Neural cell (in vitro differentiated cells): ENCODE results near the gene SLC13A3. TPM values are rescaled to one million over a fixed set of nuclear protein-coding genes. Genes with fewer than 3 reads are reported as not detected.

Source experiments
- H2AFZ ChIP-seq: fragments of 200-600, 300-800 bp; sonication (generic), shearing (Covaris generic); 2 replicates; pipeline ENCODE4 v1.6.0; 2014; ENCODE audit warnings: low read depth, mild to moderate bottlenecking, antibody characterized with exemption, low read length, moderate library complexity
- H3F3A ChIP-seq: fragments of 200-600 bp; shearing (Covaris generic); 2 replicates; pipeline ENCODE4 v1.6.1; 2016; ENCODE audit warnings: mild to moderate bottlenecking, moderate library complexity, mixed read lengths, antibody characterized with exemption, low read length; ENCODE audit not compliant: insufficient read depth, poor library complexity, severe bottlenecking
- H3K27ac ChIP-seq: fragments of 200-600, 300-800 bp; sonication (generic), shearing (Covaris generic); 2 replicates; pipeline ENCODE4 v1.5.1; 2014; ENCODE audit warnings: mild to moderate bottlenecking, low read length, moderate library complexity
- H3K27me3 ChIP-seq: fragments of 300-800, 200-600 bp; sonication (generic), shearing (Covaris generic); 2 replicates; pipeline ENCODE4 v1.6.0; 2014; ENCODE audit warnings: mild to moderate bottlenecking, low read depth, low read length, moderate library complexity; ENCODE audit not compliant: insufficient read depth
- H3K36me3 ChIP-seq: fragments of 300-800, 200-600 bp; sonication (generic), shearing (Covaris generic); 2 replicates; pipeline ENCODE4 v1.5.1; 2014; ENCODE audit warnings: mild to moderate bottlenecking, antibody characterized with exemption, low read length, moderate library complexity; ENCODE audit not compliant: insufficient read depth
- H3K4me2 ChIP-seq: fragments of 300-800, 200-600 bp; sonication (generic), shearing (Covaris generic); 2 replicates; pipeline ENCODE4 v1.6.0; 2014; ENCODE audit warnings: mild to moderate bottlenecking, low read length
- H3K4me3 ChIP-seq: fragments of 300-800, 200-600 bp; sonication (generic), shearing (Covaris generic); 2 replicates; pipeline ENCODE4 v1.5.1; 2014; ENCODE audit warnings: mild to moderate bottlenecking, low read length, moderate library complexity
- H3K79me2 ChIP-seq: fragments of 200-600 bp; shearing (Covaris generic); replicated peaks from 2 replicates; pipeline ENCODE4 v1.6.0; 2014; ENCODE audit warnings: mild to moderate bottlenecking, low read length, moderate library complexity; ENCODE audit not compliant: insufficient read depth
- H3K9ac ChIP-seq: fragments of 300-800, 200-600 bp; sonication (generic), shearing (Covaris generic); 2 replicates; pipeline ENCODE4 v1.6.1; 2016; ENCODE audit warnings: mild to moderate bottlenecking, low read length, mixed read lengths
- H3K9me2 ChIP-seq: fragments of 200-600 bp; shearing (Covaris generic); 2 replicates; pipeline ENCODE4 v1.6.1; 2016; ENCODE audit warnings: mild to moderate bottlenecking, low read length, mixed read lengths; ENCODE audit not compliant: insufficient read depth
- H3K9me3 ChIP-seq: fragments of 200-600, 300-800 bp; sonication (generic), shearing (Covaris generic); 2 replicates; pipeline ENCODE4 v1.6.1; 2016; ENCODE audit warnings: mild to moderate bottlenecking, mixed run types, low read length, moderate library complexity, mixed read lengths
- H4K20me1 ChIP-seq: fragments of 200-600 bp; shearing (Covaris generic); 2 replicates; pipeline ENCODE4 v1.6.1; 2016; ENCODE audit warnings: mild to moderate bottlenecking, mixed run types; ENCODE audit not compliant: insufficient read depth
- CTCF ChIP-seq: fragments of 450-650 bp; IDR thresholded peaks from 2 replicates; pipeline ENCODE4 v1.5.1; 2014; ENCODE audit warnings: antibody characterized with exemption, mild to moderate bottlenecking, moderate library complexity; ENCODE audit not compliant: poor library complexity, severe bottlenecking
- EP300 ChIP-seq: fragments of 450-650 bp; conservative IDR thresholded peaks from 2 replicates; pipeline ENCODE4 v1.6.1; 2014; ENCODE audit warnings: antibody characterized with exemption, mild to moderate bottlenecking, moderate library complexity; ENCODE audit not compliant: poor library complexity, severe bottlenecking
- EZH2 ChIP-seq: fragments of 200-600, 300-800 bp; shearing (Covaris generic), sonication (generic); IDR thresholded peaks from 2 replicates; pipeline ENCODE4 v1.6.1; 2014; ENCODE audit warnings: antibody characterized with exemption, low read length, borderline replicate concordance, mild to moderate bottlenecking; ENCODE audit not compliant: insufficient read depth, poor library complexity, severe bottlenecking
- MXI1 ChIP-seq: fragments of 450-650 bp; conservative IDR thresholded peaks from 2 replicates; pipeline ENCODE4 v1.6.1; 2014; ENCODE audit warnings: antibody characterized with exemption, mild to moderate bottlenecking; ENCODE audit not compliant: poor library complexity, severe bottlenecking
- POLR2AphosphoS5 ChIP-seq: IDR thresholded peaks from 2 replicates; pipeline ENCODE4 v1.6.1; 2012
- RAD21 ChIP-seq: fragments of 450-650 bp; conservative IDR thresholded peaks from 2 replicates; pipeline ENCODE4 v1.6.1; 2014; ENCODE audit warnings: antibody characterized with exemption, mild to moderate bottlenecking, moderate library complexity
- REST ChIP-seq: IDR thresholded peaks from 2 replicates; pipeline ENCODE4 v1.6.1; 2012; ENCODE audit warnings: borderline replicate concordance
- SMC3 ChIP-seq: fragments of 450-650 bp; conservative IDR thresholded peaks from 2 replicates; pipeline ENCODE4 v1.6.1; 2014; ENCODE audit warnings: antibody characterized with exemption, mild to moderate bottlenecking, moderate library complexity; ENCODE audit not compliant: poor library complexity
- TAF1 ChIP-seq: IDR thresholded peaks from 2 replicates; pipeline ENCODE4 v1.6.1; 2012; ENCODE audit warnings: low read depth
- polyA plus RNA-seq: library from polyadenylated mRNA; depleted of rRNA; stranded (reverse); fragments of >200 nt; gene quantifications from 2 replicates; pipeline ENCODE4 v1.2.3, GENCODE V29; 2014

Gene SLC13A3
- polyA plus RNA-seq, 1 donor from 2014 or later: 5.5 TPM

- H3K27ac ChIP-seq: no peak overlapping the region
- no peaks in the 10 kb centered on the region for H3K27me3 ChIP-seq
- no peak overlapping the region for H3K4me2 ChIP-seq
- H3F3A ChIP-seq: no peaks in the 10 kb centered on the region
- no peaks in the 10 kb centered on the region for H3K9me2 ChIP-seq
- no peak overlapping the region for H2AFZ ChIP-seq
- H3K79me2 ChIP-seq: no peaks in the 10 kb centered on the region
- TF ChIP-seq POLR2AphosphoS5 (no peak), REST (no peak), SMC3 (no peak), MXI1 (no peak), CTCF (no peak), EZH2 (no peak), EP300 (no peak), TAF1 (no peak), RAD21 (no peak)
- H3K36me3 ChIP-seq: no peaks in the 10 kb centered on the region
- H4K20me1 ChIP-seq: no peaks in the 10 kb centered on the region
- no peak overlapping the region for H3K9ac ChIP-seq
- no peak overlapping the region for H3K4me3 ChIP-seq
- H3K9me3 ChIP-seq: no peaks in the 10 kb centered on the region
These were observed 32.8 kb downstream of the SLC13A3 start for GRCh38 chr20:46618316-46619100.

- Histone ChIP-seq H3K27ac (no peak overlapping the region), H3K4me2 (no peak overlapping the region), H2AFZ (no peak overlapping the region), H3K79me2 (no peaks in the 10 kb centered on the region), H3K9ac (no peak overlapping the region), H3F3A (no peaks in the 10 kb centered on the region), H3K27me3 (no peaks in the 10 kb centered on the region), H3K4me3 (no peak overlapping the region), H3K9me2 (no peaks in the 10 kb centered on the region), H3K9me3 (no peaks in the 10 kb centered on the region), H3K36me3 (no peaks in the 10 kb centered on the region), H4K20me1 (no peaks in the 10 kb centered on the region)
- TF ChIP-seq CTCF (no peak), MXI1 (no peak), EZH2 (no peak), POLR2AphosphoS5 (no peak), RAD21 (no peak), TAF1 (no peak), SMC3 (no peak), REST (no peak), EP300 (no peak)
These were observed 36.8 kb downstream of the SLC13A3 start for GRCh38 chr20:46614503-46614902.
